ENCODE data around the gene TBC1D16. TPM values are rescaled to one million over a fixed set of nuclear protein-coding genes. Genes with fewer than 3 reads are reported as not detected.
"Not testable (repeated sequence)": the region's sequence is repeated elsewhere in the genome, so short reads cannot be mapped to it uniquely, and the experiment has no call there.

The TBC1D16 gene
- total RNA-seq, 1 experiment from 2014 or later, result 8.9 TPM

GRCh38 chr17:79916506-79916905 is 119.2 kb downstream of the TBC1D16 start:
- no peak for DNase-seq (ENCODE audit: low read depth)

- peak; percentile 56 for DNase-seq (ENCODE audit: low read depth)
Observed at GRCh38 chr17:79915850-79916430, 119.7 kb downstream of the TBC1D16 start.

GRCh38 chr17:79914813-79915740 is 120.6 kb downstream of the TBC1D16 start:
- DNase-seq (ENCODE audit: low read depth), result no peak

- no peak for DNase-seq (ENCODE audit: low read depth)
Observed at GRCh38 chr17:79913896-79914812, 121.5 kb downstream of the TBC1D16 start.

GRCh38 chr17:79913451-79913850 is 122.2 kb downstream of the TBC1D16 start:
- DNase-seq (ENCODE audit: low read depth), result no peak

GRCh38 chr17:79912552-79913330 is 122.9 kb downstream of the TBC1D16 start:
- no peak for DNase-seq (ENCODE audit: low read depth)

GRCh38 chr17:79911430-79912399 is 124.0 kb downstream of the TBC1D16 start:
- no peak for DNase-seq (ENCODE audit: low read depth)

GRCh38 chr17:79910985-79911361 is 124.7 kb downstream of the TBC1D16 start:
- DNase-seq (ENCODE audit: low read depth), result no peak

- DNase-seq (ENCODE audit: low read depth), result no peak
Observed at GRCh38 chr17:79909121-79909520, 126.6 kb downstream of the TBC1D16 start.

- DNase-seq (ENCODE audit: low read depth), result no peak
Observed at GRCh38 chr17:79907850-79908249, 127.8 kb downstream of the TBC1D16 start.

- DNase-seq (ENCODE audit: low read depth), result no peak
Observed at GRCh38 chr17:79907217-79907715, 128.4 kb downstream of the TBC1D16 start.

- peak; percentile 35 for DNase-seq (ENCODE audit: low read depth)
Observed at GRCh38 chr17:79905832-79906231, 129.8 kb downstream of the TBC1D16 start.

GRCh38 chr17:79904865-79905264 is 130.8 kb downstream of the TBC1D16 start:
- DNase-seq (ENCODE audit: low read depth), result no peak

GRCh38 chr17:79902146-79902791 is 133.4 kb downstream of the TBC1D16 start:
- DNase-seq (ENCODE audit: low read depth), result no peak

GRCh38 chr17:79901131-79901530 is 134.5 kb downstream of the TBC1D16 start:
- DNase-seq (ENCODE audit: low read depth), result no peak

- no peak for DNase-seq (ENCODE audit: low read depth)
Observed at GRCh38 chr17:79899584-79899983, 136.1 kb downstream of the TBC1D16 start.

GRCh38 chr17:79897243-79898063 is 138.2 kb downstream of the TBC1D16 start:
- DNase-seq (ENCODE audit: low read depth), result no peak

- not testable (repeated sequence) for DNase-seq (ENCODE audit: low read depth)
Observed at GRCh38 chr17:79893457-79893856, 142.2 kb downstream of the TBC1D16 start.

Measured in RPMI7951 (cell line).